ENCODE measurements around the gene KIF19.
A peak's percentile ranks its signal among the peaks of the same experiment; 100 is the strongest.

Gene KIF19

GRCh38 chr17:74304184-74304583 is 21.8 kb upstream of the KIF19 start:
- no peak for DNase-seq

- no peak for DNase-seq
Observed at GRCh38 chr17:74305865-74306654, 20.0 kb upstream of the KIF19 start.

- no peak for DNase-seq
Observed at GRCh38 chr17:74307984-74308773, 17.8 kb upstream of the KIF19 start.

DNA sequence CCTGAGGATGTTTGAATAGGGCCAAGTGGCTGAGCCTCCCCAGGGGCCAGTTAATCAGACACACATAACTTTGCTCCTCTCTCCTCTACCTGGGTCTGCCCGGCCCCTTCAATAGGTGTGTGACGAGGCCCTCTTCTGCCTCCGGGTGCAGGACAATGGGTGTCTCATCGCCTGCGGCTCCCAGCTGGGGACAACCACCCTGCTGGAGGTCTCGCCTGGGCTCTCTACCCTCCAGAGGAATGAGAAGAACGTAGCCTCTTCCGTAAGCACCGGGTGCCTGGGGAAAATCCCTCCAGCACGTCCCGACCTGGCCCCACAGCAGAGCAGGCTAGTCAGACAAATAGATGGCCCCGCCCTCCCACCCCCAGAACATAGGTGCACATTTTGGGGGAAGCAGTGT is 16.1 kb upstream of the KIF19 start:
- DNase-seq: no peak

DNA sequence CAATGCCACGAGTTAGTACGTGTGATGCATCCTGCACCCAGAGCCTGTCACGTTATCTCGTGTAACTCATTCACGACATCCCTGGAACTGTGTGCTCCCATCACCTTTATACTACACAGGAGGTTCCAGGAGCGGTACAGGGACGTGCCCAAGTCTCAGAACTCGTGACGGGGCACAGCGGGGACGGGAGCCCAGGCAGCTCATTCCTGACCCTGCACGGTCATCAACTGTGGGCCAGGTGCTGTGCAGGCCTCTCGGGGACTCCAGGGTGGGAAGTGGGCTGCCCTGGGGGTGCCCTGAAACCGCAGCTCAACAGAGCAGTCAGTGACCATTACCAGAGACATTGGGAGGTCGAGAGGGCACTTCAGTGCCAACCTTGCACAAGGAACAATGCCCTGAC is 11.1 kb upstream of the KIF19 start:
- DNase-seq: no peak

GRCh38 chr17:74316220-74316619 is 9.8 kb upstream of the KIF19 start:
- DNase-seq: no peak

GRCh38 chr17:74317071-74317470 is 9.0 kb upstream of the KIF19 start:
- DNase-seq: no peak

DNA sequence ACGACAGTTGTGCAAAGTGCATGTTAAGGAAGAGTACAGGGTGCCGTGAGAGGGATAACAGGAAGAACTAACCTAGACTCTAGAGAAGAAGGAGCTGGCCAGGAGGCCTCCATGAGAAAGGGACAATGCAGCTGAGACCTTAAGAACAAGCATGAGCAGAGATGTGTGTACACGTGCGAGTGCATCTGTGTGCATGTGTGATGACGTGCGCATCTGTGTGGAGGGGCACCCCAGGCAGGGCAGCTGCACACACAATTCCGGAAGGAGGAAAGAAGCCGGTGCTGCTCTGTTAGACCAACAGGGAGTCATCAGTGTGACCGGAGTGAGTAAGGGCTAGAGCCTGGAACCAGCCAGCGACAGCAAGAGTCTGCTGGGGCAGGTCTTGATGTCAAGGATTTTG is 7.6 kb upstream of the KIF19 start:
- no peak for DNase-seq

GRCh38 chr17:74324521-74324920 is 1.5 kb upstream of the KIF19 start:
- DNase-seq: no peak

- no peak for DNase-seq
Observed at GRCh38 chr17:74325376-74325742, 667 bp upstream of the KIF19 start.

GRCh38 chr17:74326506-74326905 is 480 bp downstream of the KIF19 start:
- DNase-seq: no peak

- DNase-seq: no peak
Observed at GRCh38 chr17:74328487-74328886, 2.5 kb downstream of the KIF19 start.

DNA sequence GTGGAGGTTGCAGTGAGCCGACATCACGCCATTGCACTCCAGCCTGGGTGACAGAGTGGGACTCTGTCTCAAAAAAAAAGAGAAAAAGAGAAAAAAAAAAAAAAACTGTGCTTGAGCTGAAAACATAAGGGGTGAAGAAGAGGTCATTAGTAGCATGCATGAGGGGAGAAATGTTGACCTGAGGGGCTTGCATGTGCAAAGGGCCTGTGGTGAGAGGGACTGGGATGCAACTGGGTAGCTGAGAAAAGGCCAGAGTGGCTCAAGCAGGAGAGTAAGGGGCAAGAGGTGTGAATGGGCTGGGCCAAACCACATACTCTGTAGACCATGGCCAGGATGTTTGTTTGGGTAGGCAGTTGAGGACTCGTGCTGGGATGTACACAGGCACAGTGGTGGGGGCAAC is 3.4 kb downstream of the KIF19 start:
- DNase-seq: peak in 1 of 5 donors; percentile 20

- no peak for DNase-seq
Observed at GRCh38 chr17:74330446-74330845, 4.4 kb downstream of the KIF19 start.

DNA sequence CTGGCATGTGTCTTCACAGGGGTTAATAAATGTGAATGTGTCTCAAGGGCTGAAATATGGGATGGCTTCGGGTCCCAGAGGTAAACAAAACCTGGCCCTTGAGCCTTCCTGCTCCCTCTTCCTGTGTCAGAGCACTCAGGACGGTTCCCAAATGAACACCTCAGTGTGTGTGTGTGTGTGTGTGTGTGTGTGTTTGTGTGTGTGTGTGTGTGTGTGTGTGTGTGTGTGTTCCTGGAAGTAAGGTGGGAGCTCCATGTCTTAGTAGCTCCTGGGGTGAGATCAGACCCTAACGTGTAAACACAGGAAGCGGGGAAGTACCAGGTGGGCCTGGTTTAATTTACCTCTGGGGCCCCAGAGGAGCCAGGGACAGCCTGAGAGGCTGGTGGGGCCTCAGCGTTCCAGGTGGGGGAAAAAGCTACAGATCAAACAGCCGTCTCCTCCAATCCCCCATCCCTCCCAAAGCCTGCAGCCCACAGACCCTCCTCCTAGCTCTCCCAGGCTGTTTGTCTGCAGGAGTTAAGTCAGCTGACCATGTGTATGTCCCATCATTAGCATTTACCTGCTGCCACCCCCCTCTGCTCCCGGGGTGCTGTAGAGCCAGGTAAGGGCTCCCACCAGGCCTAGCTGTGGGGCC is 6.1 kb downstream of the KIF19 start:
- DNase-seq: no peak

DNA sequence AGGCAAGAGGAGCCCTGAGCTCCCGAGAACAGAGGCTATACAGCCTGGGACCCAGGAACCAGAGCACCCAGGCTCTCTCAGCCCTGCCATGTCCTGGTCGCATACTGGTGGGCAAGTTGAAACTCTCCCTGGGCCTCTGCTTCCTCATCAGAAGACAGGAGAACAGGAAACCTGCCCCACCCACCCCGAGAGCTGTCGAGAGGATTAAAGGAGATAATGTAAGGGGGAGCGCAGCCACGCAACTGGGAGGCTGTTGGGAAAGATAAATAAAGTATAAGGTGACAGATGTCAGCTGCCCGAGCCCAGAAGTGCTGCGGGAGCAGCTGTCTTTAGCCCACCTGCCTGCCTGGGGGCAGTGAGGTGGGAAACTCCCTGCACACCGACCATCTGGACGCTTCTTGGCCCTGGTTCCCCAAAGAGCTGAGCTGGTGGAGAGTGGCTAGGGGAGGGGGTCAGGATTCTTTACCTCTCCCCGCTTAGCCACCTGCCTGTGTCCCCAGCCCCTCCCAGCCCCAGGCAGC is 6.8 kb downstream of the KIF19 start:
- no peak for DNase-seq

DNA sequence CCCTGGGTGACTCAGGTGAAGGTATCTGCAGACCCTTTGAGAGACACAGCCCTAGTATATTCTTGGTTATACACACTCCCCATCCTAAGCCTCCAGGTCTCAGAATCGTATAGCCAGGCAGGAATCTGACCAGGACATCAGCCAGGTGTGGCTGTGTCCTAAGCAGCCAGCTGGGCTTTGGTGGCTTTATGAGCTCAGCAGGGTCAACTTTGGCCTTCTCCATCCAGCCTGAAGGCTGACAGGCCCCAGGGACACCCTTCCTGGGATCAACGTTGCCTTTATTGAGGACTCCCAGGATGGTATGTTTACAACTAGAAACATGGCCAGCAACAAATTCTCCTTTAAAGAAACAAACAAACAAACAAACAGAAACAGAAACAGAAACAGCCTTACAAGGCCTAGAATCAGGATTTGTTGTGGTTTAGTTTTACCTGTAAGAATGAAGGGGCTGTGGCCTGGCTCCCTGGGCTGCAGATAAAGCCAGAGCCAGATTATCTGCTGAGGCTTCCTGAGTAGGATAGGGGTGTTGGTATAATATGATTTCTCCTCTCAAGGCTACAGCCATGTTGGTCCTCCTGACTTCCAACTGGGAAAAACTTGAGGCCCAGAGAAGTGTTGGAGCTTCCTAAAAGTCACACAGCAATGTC is 8.5 kb downstream of the KIF19 start:
- no peak for DNase-seq

- no peak for DNase-seq
Observed at GRCh38 chr17:74335529-74336062, 9.6 kb downstream of the KIF19 start.

- no peak for DNase-seq
Observed at GRCh38 chr17:74336307-74336706, 10.3 kb downstream of the KIF19 start.

GRCh38 chr17:74337834-74338500 is 11.9 kb downstream of the KIF19 start:
- DNase-seq: no peak

DNA sequence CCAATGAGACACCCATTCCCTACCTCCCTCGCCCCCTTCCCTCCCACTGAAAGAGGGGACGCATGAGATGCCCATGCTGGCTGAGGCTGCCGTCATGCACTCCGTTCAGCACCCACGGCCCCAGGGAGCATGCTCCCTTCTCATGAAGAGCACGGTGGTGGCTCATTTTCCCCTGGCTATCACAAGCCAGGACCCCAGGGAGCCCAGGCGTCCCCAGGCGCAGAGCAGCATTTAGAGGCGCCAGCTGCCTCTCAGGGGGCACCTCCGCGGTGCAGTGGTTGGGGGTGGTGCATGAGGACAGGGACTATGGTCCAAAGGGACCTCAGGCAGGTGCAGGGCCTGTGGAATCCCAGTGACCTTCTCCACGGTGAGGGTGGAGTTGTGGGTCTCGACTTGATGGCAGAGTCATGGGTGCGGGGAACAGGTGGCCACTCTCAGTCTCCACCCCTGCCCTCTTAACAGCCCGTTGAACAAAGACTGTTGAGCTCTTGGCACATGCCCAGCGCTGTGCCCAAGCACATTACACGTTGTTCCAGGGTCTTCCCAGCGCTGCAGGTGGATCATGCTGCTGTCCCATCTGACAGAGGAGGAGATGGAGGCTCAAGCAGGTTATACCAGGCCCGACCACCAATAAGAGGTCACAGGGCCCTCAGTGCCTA is 13.6 kb downstream of the KIF19 start:
- DNase-seq: no peak
